Measurements from ENCODE around the gene DCTN3.

The DCTN3 gene

GRCh38 chr9:34579104-34579807, 41.0 kb downstream of the DCTN3 start:
- H3K27ac ChIP-seq, result no peak overlapping the region

GRCh38 chr9:34578241-34579103, 41.8 kb downstream of the DCTN3 start:
- H3K27ac ChIP-seq, result peak overlapping the region in 3 of 21 experiments; percentile 37 to 64 (median 49)
- peak overlapping the region in 5 of 7 experiments; percentile 11 to 24 (median 21) for H3K4me3 ChIP-seq

More at GRCh38 chr9:34579104-34579807, 41.0 kb downstream of the DCTN3 start:
- H3K4me3 ChIP-seq, result no peak overlapping the region

- H3K27ac ChIP-seq, result peak overlapping the region in 4 of 21 experiments; percentile 28 to 64 (median 43)
- H3K4me3 ChIP-seq, result peak overlapping the region in 5 of 7 experiments; percentile 11 to 24 (median 21)
Observed at GRCh38 chr9:34577400-34578240, 42.7 kb downstream of the DCTN3 start.

DNA sequence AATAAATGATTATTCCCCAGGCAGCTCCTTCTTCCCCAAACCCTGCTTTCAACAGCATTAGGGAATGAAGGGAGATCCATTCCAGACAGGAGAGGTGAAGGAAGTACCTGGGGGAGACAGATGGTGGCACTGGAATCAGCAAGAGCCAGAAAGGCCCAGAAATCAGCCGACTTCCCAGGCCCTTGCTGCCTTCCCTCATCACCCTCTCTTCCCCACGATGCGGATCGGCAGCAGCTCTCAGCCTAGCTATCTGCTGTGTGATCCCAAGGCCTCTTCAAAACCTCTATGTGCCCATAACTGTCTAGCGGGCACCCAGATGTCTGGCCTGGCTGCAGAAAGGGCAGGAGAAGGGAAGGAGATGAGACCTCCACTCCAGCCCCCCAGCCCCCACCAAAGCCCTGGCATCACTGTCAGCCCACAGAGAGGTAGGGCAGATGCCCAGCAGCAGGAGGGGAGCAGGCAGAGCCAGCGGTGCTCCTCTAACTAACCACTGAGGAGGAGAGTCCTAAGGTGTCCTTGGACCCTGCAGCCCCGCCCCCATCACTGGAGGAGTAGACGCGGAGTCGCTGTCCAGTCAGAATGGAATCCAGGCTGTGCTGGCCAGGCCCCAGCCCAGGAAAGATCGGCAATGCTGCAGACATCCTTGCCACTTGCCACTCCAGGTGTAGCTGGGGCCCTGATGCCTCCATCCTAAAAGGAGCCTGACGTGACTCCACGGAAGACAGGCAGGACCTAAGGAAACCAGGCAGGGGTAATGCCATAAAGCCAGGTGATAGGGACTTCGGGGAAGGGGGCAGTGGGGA, 43.5 kb downstream of the DCTN3 start:
- Histone ChIP-seq H3K4me3 (no peak overlapping the region), H3K27ac (no peak overlapping the region)

DNA sequence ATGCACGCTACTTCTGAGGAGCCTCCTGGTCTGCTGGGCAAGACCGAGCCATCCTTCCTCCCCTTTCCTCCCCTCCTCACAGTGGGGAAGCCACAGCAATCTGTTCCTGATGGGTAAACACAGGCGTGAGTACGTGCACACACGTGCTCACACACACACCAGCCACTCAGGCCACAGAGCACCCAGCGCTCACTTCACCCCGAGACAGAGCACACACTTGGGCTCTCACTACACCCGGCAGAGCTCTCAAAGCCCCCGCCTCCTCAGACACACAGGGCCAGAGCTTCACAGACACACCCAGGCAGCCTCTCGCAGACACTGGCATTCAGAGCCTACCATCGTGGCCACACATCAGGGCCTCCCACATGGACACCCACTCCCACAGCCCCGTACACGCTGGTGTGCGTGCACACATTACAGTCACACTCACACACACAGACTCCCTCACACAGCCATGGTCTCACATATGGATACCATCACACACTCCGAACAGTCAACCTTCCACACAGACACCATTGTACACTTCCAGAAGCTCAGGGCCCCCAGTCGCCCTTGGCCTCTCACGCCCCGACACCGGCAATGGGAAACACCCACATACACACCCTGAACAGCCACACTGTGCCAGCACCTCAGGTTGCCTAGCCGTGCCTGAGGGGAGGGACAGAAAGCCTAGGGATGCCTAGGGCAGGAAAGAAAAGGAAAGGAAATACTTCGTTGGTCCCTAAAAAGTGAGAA, 44.3 kb downstream of the DCTN3 start:
- Histone ChIP-seq H3K27ac (no peak overlapping the region), H3K4me3 (no peak overlapping the region)

DNA sequence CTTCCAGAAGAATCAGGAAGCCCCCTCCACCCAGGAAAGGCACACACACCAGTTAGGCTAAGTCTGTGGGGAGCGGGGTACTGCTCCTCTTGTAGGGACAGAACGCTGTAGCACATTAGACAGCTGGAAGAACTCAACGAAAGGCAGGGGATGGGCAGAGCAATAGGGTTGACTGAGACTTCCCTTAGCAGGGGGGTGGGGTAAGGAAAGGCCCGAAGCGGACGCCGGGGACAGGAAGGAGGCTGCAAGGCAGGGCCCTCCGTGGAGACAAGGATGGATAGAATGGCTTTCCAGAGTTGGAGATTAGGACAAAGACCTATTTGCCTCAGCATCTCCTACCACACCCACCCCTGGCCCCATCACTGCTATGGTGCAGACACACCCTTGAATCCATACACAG, 45.1 kb downstream of the DCTN3 start:
- no peak overlapping the region for H3K4me3 ChIP-seq
- no peak overlapping the region for H3K27ac ChIP-seq

DNA sequence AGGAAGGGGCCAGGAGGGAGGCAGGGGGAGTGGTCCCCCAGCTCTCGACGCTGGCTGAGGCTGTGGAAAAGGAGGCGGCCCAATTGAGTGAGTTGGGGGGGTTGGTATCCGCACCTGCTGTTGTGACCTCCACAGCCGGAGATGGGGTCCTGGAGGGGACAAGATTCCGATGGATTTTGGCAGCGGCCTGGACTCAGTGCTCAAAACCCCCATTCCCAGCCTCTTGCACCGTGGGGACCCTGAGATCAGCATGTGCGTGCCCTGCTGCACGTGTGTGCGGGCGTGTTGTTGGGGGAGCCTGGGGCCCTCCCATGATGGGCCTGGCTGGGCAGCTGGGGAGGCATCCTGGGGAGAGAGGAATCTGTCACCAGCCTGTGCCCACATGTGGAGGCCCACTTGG, 45.7 kb downstream of the DCTN3 start:
- H3K27ac ChIP-seq, result no peak overlapping the region
- H3K4me3 ChIP-seq, result no peak overlapping the region

DNA sequence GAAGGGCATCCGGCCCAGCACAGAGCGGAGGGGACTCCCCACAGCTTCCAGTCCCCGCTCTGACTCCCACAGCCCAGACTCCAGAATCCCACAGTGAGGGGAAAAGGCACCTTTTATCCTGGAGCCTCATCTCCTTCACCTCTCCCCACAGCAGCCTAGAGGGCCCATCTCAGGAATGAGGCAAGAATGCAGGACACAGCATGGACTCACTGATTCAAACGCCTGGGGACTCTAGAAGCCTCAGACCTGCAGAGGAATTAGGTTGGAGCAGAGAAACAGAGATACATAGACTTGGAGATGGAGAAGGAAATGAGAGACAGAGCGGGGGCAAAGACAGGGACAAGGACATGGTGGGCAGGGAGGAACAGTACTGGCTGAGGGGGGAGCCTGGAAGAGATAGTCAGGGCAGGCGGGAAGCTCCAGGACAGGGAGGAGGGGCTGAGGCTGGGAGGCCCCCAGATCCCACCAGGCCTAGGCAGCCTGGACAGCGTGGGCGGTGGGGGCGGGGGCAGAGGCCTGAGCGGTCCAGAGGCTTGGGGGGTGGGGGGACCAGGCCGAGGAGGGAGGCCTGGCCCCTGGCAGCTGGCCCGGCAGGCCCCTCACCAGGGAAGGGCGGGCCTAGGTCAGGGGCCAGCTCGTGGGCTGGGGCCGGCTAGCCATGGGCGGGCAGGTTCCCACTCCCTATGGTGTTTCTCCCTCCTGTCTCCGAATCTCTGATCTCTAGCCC, 46.5 kb downstream of the DCTN3 start:
- Histone ChIP-seq H3K4me3 (no peak overlapping the region), H3K27ac (no peak overlapping the region)

DNA sequence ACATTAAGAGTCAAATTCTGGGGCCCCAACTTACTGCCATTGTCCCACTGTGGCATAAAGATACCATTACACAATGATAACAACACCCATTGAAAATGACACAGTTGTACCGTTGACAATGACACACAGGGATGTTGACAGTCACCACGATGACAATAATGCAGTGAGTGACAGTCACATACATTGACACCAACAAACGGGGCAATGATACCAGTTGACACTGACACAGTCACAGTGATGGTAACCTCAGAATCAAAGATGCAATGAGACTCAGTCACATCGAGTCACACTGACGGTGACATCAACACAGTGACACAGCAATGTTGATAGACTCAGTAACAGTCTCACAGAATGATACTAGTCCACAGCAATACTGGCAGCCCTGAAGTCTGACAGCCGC, 47.7 kb downstream of the DCTN3 start:
- no peak overlapping the region for H3K27ac ChIP-seq
- H3K4me3 ChIP-seq, result no peak overlapping the region

DNA sequence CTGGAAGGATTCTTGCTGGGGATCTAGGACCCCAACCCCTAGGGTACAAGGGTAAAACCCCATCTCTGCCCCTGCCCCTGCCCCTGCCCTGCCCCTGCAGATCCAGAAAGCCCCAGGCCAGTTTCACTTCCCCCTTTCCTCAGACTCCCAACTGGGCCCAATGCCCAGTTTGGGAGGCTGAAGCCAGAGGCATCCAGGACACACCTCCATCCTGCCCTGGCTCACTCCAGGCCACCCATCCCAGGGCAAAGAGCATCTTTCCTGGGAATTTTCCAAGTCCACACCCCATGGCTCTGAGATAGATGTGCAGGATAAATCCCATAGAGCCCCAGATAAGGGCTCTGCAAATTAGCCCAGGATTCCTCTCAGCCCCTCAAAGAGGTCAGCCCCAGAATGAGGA, 48.2 kb downstream of the DCTN3 start:
- Histone ChIP-seq H3K27ac (no peak overlapping the region), H3K4me3 (no peak overlapping the region)

DNA sequence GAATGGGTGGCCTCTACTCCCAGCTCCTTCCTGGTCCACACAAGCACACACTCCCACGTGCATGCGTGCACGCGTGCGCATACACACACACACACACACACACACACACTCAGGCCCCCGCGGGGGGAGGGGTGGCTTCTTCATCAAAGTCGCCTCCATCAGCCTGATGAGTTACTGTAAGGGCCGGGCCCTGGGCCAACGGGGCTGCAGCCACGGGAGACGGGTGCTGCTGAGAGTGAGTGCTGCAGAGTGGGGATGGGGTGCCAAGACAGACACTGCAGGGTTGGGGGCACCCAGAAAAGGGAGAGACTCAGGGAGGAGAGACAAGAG, 48.8 kb downstream of the DCTN3 start:
- Histone ChIP-seq H3K27ac (no peak overlapping the region), H3K4me3 (no peak overlapping the region)

DNA sequence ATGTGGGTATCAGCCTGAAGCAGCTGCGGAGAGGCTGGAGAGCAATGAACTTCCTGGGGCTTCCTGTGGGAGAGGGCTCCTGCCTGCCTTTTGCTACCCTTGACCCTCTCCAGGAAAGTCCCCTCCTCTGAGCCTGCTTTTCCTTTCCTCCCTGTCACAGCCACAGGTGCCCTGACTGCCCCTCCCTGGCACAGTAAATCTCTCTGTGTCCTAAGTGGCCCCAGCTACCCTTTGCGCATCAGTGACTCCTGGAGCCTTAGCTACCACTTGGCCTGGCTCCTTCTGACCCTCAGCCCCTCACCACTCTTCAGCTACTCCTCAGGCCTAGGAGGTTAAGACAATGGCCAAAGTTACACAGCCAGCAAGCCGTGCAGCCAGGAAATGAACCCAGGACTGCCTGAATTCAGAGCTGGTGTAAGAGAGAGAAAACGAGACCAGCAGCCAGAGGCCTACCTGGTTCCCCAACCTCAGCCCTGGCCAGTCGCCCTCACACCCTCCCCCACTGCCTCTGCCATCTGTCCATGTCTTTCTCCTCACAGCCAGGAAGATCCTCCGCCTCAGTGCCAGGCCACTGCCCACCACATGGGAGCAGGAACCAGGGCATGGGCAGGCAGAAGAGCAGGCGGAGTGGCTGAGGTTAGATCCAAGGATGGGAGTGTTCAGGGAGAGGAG, 49.4 kb downstream of the DCTN3 start:
- Histone ChIP-seq H3K4me3 (no peak overlapping the region), H3K27ac (peak overlapping the region in 2 of 21 experiments; percentile 9 to 17)

- peak overlapping the region in 2 of 21 experiments; percentile 9 to 17 for H3K27ac ChIP-seq
Observed at GRCh38 chr9:34570376-34570775, 49.9 kb downstream of the DCTN3 start.

GRCh38 chr9:34568774-34569173, 51.5 kb downstream of the DCTN3 start:
- Histone ChIP-seq H3K4me3 (no peak overlapping the region), H3K27ac (no peak overlapping the region)

More at GRCh38 chr9:34570376-34570775, 49.9 kb downstream of the DCTN3 start:
- H3K4me3 ChIP-seq, result no peak overlapping the region

GRCh38 chr9:34568133-34568532, 52.2 kb downstream of the DCTN3 start:
- Histone ChIP-seq H3K27ac (no peak overlapping the region), H3K4me3 (no peak overlapping the region)

DNA sequence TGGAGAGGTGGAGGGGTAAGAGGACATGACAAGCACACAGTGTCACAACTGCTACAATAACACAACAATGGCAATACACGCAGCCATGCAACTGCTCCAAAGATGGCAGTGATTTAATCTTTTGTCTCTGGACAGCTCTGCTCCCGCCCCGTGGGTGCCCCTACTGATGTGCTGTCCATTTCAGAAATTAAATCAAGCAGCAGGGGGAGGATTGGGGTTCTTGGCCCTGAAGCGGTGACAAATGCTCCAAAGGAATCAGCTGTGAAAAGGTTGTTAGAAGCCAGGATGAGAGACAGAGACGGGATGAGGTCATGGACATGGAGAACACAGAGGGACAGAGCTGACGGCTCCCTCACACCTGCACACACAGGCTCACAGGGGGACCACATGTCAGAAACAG, 53.3 kb downstream of the DCTN3 start:
- Histone ChIP-seq H3K27ac (no peak overlapping the region), H3K4me3 (no peak overlapping the region)

- Histone ChIP-seq H3K4me3 (no peak overlapping the region), H3K27ac (no peak overlapping the region)
Observed at GRCh38 chr9:34566322-34566721, 54.0 kb downstream of the DCTN3 start.

DNA sequence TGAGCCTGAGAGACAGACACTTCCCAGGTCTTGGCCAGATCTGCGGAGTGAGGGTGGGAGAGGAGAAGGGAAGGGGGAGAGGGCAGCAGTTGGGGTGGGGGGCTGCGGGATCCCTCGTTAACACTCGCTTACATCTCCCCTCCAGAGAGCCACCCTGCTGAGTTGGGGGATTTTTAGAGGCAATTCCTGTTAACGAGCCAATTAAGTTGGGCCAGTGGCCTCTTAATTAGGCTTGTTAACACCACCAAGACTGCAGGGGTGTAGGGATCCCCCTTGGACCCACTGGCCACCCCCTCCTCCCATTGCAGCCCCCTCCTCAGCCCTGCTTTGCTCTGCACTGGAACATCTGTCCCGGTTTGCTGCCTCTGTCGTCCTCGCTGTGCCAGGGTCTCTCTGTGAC, 54.4 kb downstream of the DCTN3 start:
- no peak overlapping the region for H3K27ac ChIP-seq
- no peak overlapping the region for H3K4me3 ChIP-seq

All from skin epidermis (tissue), 12 donors.